ENCODE results near the gene GTF2H2C.
"Not testable (repeated sequence)": the region's sequence is repeated elsewhere in the genome, so short reads cannot be mapped to it uniquely, and the experiment has no call there.

Gene GTF2H2C

GRCh38 chr5:69559908-69560330 is at the start of gene GTF2H2C:
TSS of gene GTF2H2C (plus strand) at chr5:69560191. CDS start at chr5:69565133, 4,942 bp downstream.
- peak; percentile 81 for DNase-seq

GRCh38 chr5:69510694-69511093 is 49.3 kb upstream of the GTF2H2C start:
- no peak for DNase-seq

- no peak for DNase-seq
These were observed 47.2 kb upstream of the GTF2H2C start for GRCh38 chr5:69512740-69513260.

GRCh38 chr5:69515570-69515969 is 44.4 kb upstream of the GTF2H2C start:
- DNase-seq: not testable (repeated sequence)

DNA sequence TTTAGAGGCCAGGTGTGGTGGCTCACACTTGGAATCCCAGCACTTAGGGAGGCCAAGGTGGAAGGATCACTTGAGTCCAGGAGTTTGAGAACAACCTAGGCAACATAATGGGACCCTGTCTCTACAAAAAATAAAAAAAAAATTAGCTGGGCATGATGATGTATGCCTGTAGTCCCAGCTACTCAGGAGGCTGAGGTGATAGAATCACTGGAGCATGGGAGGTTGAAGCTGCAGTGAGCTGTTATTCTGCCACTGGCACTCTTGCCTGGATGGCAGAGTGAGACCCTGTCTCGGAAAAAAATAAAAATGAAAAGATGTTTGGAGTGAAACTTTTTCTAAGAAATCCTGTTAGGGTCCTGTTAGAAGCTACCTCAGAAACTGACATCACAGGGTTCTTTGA is 43.2 kb upstream of the GTF2H2C start:
- no peak for DNase-seq

GRCh38 chr5:69517763-69518212 is 42.2 kb upstream of the GTF2H2C start:
- no peak for DNase-seq

GRCh38 chr5:69519285-69519684 is 40.7 kb upstream of the GTF2H2C start:
- no peak for DNase-seq

GRCh38 chr5:69522035-69522434 is 38.0 kb upstream of the GTF2H2C start:
- no peak for DNase-seq

GRCh38 chr5:69525490-69525889 is 34.5 kb upstream of the GTF2H2C start:
- no peak for DNase-seq

GRCh38 chr5:69526660-69527059 is 33.3 kb upstream of the GTF2H2C start:
- no peak for DNase-seq

GRCh38 chr5:69527128-69527770 is 32.7 kb upstream of the GTF2H2C start:
- DNase-seq: no peak

- no peak for DNase-seq
These were observed 32.0 kb upstream of the GTF2H2C start for GRCh38 chr5:69528035-69528434.

GRCh38 chr5:69528609-69529008 is 31.4 kb upstream of the GTF2H2C start:
- no peak for DNase-seq

DNA sequence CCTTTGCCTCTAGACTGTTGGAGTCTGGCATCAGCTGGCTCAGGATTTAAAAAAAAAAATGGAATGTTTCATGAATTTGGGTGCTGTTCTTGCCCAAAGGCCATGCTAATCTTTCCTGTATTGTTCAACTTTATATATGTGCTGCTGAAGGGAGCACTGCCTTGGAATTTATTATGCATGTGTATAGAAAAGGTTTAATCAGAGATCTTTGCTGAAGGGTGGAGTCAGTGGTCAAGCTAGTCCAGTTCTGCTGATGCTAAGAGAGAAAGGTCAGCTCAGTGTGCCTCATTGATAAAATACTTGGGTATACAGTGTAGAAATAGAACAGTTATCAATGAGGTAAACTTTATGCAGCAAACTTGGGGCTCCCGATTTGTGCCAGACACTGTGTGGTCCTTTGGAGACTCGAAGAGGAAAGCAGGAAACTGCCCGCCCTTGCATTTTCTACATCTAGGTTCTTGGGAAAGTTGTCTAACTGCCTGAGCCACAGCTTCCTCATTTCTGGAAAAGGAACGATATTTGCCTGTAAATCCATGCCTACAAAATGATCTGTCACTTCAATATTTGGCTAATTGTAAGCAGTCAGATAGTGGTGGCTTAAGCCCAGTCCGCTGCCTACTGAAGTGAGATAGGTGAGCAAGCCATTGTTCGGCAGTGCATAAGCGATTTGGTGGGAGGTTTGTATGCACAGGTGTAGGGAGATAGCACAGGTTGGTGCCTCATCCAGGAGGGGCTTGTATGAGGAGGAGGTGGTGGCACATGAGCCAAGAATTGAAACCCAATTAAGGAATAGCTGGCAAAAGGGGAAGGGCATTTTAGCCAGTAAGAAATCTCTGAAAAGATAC is 29.2 kb upstream of the GTF2H2C start:
- no peak for DNase-seq

DNA sequence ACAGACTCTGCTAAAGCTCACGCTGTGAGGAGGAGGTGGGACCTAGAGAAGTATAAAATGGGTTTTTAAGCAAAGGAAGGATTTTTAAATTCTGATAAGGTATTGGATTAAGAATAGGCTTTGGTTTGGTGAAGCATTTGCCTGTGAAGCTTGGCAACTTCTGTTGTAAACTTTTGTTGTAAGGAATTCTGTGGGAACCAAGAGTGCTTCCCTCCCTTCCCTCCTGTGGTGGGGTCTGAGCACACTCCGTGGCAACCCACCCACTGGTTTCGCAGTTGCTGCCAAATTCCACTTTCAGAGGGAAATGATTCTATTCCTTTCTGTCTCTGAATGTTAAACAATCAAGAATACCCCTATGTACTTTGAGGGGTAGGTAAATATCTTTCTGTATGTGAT is 28.6 kb upstream of the GTF2H2C start:
- DNase-seq: no peak

GRCh38 chr5:69537911-69538310 is 22.1 kb upstream of the GTF2H2C start:
- DNase-seq: not testable (repeated sequence)

DNA sequence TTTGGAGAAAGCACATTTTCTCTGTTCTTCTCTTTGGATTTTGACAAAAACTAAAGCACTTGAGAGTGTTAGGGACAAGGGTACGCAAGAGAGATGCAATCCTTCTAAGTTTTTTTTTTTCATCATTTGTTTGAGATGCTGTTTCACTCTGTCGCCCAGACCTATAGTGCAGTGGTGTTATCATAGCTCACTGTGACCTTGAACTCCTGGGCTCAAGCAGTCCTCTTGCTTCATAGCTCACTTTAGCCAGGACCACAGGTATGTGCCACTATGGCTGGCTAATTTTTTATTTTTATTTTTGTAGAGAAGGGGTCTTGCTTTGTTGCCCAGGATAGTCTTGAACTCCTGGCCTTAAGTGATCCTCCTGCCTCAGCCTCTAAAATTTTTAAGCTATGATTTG is 21.3 kb upstream of the GTF2H2C start:
- not testable (repeated sequence) for DNase-seq

DNA sequence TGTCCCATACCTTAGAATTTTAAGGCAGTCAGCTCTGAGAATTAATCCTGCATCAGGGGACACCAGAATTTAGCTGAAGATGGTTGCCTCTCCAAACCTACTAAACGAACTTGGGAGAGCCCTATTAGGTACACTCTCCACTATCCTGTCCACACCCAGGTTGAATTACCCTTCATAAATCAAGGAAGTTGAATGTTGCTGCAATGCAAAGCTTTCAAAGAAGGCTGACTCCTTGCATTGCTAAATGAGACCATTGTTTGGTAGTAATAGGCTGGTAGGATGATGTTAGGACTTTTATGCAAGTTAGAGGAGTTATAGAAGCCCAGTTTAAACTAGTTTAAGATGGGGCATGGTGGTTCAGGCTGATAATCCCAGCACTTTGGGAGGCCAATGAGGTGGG is 18.6 kb upstream of the GTF2H2C start:
- DNase-seq: not testable (repeated sequence)

DNA sequence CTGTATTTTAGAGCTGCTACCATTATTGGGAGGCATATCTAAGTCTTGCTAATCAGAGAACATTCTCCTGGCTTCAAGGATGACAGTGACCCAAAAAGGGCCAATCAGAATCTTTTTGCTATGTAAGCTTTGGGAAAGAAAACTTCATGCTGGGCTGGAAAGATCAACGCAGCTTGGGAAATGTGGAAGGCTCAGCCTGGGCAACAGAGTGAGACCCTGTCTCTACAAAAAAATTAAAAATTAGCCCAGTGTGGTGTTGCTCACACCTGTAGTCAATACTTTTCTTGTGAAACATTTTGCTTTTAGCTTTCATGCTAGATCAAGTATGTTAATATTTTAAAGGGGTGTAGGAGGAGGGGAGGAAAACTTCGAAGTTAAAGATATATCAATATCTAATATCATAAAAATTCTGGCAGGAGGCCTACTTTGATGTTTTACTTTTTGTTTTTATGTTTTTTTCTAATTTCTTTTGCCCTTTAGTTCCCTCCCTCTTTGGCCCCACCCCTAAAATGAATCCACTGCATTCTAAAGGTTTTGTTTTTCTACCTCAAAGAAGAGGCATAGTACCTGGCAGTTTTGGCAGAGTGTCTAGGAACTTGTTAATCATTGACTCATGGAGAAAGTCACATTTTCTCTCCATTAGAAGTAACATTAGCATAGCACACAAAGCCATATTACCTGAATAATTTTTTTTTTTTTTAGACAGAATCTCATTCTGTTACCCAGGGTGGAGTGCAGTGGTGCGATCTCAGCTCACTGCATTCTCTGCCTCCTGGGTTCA is 17.0 kb upstream of the GTF2H2C start:
- not testable (repeated sequence) for DNase-seq

DNA sequence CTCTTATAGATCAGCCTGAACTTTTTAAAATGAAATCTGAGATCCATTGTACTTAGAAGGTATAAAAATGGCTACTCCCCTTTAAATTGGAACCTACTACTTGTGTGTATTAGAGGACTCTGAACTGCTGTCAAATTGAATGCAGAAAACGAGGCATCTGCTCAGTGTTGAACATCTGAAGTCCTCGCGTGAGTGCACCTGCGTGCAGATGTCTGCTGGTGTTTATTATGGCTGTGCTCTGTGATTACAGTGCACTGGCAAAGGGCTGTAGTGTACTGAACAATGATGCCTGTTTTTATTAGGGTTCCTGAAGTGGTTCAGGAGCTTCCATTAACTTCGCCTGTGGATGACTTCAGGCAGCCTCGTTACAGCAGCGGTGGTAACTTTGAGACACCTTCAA is 15.4 kb upstream of the GTF2H2C start:
- not testable (repeated sequence) for DNase-seq

GRCh38 chr5:69560587-69561431 is 818 bp downstream of the GTF2H2C start:
- DNase-seq: not testable (repeated sequence)

DNA sequence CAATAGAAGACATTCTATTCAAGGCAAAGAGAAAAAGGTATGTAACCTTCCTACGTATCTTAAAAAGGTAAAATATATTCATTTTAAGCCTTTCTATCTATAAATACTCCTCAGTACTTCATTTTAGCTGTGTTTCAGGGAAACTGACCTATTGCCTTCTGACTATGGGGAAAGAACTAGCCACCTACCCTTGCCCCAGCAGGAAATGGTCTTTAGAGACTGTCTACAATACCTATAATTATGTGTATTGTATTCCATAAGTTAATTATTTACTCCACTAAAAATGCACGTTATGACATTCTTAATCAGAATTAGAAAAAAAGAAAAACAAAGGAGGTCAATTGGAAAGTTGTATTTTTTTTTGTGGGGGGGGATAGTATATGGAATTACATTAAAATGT is 6.2 kb downstream of the GTF2H2C start:
- not testable (repeated sequence) for DNase-seq
